Transverse colon (tissue), 3 donors: ENCODE measurements around the gene SCAF1.

ENCODE experiments used
- POLR2A ChIP-seq: fragments of 450-650 bp; IDR thresholded peaks from one replicate; pipeline ENCODE4 v1.6.1; 2016; ENCODE audit warnings: antibody characterized with exemption, mild to moderate bottlenecking, moderate library complexity
- TF ChIP-seq, protein P1 (sequence below), 5 experiments: fragments of 200-600 bp in 3 of 5; fragments of 450-650 bp in 2 of 5; sonication (generic) in 3 of 5; IDR thresholded peaks; 1 replicate in 2 of 5; 2 replicates in 3 of 5; pipeline ENCODE4 v1.5.1; 2016 to 2017; ENCODE audit warnings: antibody characterized with exemption in 5 of 5, inconsistent platforms in 3 of 5, mild to moderate bottlenecking in 2 of 5, moderate library complexity in 1 of 5

DNA sequence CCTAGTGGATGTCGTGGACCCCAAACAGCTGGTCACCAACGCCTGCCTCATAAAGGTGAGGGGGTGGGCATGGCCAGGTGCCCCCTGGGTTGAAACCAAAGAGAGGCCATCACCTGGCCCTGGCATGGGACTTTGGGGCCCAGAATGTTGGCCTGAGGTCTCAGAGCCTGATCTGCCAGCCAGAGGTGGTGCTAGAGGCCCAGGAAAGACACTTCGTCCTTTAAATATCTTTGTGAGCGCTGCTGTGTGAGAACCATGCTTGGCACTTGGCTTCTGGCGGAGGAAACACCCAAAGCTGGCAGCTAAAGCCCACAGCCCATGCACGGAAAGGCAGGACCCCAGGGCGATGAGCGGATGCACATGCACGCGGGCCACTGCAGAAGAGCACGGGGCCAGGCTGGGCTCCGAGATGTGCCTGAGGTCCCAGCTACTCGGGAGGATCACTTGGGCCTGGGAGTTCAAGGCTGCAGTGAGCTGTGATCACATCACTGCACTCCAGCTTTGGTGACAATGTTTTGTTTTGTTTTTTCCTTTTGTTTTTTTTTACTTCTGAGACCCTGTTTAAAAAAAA, 43.1 kb downstream of the SCAF1 start:
- TF ChIP-seq POLR2A = no peak
- TF ChIP-seq, protein P1, sequence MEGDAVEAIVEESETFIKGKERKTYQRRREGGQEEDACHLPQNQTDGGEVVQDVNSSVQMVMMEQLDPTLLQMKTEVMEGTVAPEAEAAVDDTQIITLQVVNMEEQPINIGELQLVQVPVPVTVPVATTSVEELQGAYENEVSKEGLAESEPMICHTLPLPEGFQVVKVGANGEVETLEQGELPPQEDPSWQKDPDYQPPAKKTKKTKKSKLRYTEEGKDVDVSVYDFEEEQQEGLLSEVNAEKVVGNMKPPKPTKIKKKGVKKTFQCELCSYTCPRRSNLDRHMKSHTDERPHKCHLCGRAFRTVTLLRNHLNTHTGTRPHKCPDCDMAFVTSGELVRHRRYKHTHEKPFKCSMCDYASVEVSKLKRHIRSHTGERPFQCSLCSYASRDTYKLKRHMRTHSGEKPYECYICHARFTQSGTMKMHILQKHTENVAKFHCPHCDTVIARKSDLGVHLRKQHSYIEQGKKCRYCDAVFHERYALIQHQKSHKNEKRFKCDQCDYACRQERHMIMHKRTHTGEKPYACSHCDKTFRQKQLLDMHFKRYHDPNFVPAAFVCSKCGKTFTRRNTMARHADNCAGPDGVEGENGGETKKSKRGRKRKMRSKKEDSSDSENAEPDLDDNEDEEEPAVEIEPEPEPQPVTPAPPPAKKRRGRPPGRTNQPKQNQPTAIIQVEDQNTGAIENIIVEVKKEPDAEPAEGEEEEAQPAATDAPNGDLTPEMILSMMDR (IDR thresholded peaks at IDR 0.05) = no peak
